Suppressor macrophage treated with lipopolysaccharide for 4 hours (primary cell): ENCODE data around the gene FABP2.
"Not testable (repeated sequence)": the region's sequence is repeated elsewhere in the genome, so short reads cannot be mapped to it uniquely, and the experiment has no call there.

Experiments
- DNase-seq: peaks from one replicate; pipeline ENCODE4 v3.0.0-alpha.2; 2020

The FABP2 gene

DNA sequence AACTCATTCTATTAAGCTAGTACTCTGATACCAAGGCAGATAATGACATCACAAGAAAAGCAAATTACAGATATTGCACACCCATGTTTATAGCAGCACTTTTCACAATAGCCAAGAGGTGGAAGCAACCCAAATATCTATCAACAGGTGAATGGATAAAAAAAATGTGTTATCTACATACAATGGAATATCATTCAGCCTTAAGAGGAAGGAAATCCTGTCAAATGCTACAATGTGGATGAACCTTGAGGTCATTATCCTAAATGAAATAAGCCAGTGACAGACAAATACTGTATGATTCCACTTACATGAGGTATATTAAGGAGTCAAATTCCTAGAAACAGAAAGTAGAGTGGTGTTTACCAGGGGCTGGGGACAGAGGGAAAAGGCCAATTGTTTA lies 14.3 kb downstream of the FABP2 start:
- DNase-seq, result no peak

DNA sequence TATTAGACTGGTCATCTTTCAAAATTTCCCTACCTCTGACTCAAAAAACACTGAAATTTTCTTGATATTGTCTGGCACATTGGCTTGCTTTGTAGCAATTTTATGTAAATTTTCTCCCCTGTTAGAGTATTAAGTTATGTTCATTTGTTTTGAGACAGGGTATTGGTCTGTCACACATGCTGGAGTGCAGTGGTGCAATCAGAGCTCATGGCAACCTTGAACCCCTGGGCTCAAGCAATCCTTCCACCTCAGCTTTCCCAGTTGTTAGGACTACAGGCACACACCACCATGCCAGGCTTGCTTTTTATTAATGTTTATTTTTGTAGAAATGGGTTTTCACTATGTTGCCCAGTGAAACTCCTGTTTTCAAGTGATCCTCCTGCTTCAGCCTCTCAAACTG lies 17.5 kb downstream of the FABP2 start:
- DNase-seq, result no peak

DNA sequence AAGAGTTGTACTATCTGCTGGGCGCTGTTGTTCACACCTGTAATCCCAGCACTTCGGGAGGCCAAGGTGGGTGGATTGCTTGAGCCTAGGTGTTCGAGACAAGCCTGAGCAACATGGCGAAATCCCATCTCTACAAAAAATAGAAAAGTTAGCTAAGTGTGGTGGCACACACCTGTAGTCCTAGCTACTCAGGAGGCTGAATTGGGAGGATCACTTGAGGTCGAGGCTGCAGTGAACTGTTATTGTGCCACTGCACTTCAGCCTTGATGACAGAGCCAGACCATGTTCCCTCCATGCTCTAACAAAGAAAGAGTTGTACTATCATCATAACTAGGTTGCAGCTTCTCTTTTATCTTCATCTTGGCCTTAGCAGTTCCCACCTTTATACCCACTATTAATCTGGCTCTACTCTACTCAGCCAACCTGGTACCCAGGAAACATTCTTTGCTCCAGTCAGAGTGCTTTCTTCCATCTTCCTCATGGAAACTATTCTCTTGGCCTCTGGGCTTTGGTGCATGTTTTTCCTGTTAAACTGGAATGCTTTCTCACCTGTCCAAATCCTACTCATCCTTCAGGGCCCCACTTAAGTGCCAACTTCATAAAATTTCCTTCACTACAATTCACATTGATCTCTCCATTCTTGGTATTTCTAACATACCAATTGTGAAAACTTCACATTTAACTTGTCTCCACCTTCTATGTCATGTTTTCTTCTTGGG lies 18.2 kb downstream of the FABP2 start:
- DNase-seq, result no peak

DNA sequence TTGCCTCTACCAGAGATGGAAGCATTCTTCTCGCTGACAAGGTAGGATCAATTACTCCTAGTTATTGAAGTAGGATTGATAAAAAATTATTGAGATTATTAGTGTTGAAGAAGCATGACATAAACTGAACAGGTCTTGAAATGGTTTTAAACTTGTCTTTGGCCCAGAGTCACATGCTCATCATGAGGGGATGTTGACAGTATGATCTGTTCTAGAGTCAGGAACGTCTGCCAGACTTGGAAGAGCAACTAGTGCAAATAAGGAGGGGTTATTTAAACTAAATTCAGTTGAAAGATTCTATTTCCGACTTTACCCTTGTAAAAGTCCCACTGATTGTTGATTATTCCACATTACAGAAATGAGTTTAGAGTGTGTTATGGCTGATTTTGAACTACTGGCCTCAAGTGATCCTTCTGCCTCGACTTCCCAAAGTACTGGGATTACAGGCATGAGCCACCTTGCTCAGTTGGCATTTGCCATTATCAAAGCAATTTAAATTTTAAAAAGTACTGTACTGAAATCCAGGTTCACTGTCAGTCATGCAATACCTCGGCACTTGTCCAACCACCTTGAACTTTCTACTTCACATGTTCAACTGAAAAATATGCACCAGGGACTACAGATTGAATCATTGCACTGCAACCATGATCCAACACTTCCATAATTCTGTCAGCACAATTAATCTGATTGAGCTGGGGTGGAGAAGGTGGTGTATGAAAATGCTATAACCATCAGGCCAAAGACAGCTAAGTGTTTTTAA lies 19.7 kb downstream of the FABP2 start:
- DNase-seq, result no peak

DNA sequence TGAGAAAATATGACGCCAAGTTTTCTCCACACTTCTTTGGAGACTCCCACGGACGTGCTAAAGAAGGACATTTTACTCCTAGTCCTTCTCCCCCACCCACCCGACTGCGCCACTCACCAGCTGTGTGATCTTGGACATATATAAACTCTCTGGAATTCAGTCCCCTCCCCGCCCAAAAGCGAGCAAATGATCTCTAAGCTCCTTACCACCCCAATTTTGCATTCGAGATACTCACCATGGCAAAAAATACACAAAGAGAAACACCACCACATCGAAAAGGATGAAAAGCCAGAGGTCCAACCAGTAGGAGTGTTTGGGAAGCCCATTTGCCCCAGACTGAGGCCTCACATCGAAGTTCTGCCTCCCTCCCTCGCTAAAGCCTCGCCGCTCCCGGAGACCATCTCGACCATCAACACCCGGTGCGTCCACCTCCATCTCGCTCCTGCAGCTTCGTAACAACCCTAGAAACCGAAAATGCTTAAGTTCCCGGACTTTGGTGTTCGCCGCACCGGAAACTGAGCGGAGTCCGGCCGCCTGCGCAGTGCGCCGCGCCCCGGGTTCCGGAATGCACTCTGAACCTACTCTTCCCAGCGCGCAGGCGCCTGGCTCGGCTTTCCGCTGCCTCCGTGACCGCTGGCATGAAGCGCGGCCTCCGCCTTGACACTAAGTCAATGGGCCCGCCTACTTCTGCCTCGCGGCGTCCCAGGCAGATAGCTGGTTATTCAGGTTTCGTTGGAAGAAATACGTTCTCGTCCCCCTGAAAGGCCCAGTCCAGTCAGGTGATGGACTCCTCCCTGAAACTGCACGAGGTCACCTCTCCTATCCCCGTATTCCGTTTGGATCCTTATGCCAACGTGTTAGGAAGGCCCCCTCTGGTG lies 21.6 kb downstream of the FABP2 start:
- DNase-seq, result peak; percentile 98

DNA sequence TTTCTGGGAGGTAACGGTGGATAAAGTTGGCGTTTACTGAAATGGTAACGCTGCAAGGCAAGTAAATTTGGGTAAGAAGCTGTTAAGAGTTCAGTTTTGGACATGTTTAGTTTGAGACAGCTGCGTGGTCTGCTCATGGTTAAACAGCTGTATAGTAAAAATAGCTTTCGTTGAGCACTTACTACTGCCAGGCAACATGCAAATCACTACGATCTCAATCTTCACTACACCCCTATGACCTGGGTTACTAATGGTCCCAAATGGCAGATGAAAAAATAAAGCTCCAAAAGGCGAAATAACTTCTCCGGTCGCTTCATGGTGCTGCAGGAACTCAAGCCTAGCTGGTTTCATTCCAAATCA lies 22.2 kb downstream of the FABP2 start:
- DNase-seq, result no peak

DNA sequence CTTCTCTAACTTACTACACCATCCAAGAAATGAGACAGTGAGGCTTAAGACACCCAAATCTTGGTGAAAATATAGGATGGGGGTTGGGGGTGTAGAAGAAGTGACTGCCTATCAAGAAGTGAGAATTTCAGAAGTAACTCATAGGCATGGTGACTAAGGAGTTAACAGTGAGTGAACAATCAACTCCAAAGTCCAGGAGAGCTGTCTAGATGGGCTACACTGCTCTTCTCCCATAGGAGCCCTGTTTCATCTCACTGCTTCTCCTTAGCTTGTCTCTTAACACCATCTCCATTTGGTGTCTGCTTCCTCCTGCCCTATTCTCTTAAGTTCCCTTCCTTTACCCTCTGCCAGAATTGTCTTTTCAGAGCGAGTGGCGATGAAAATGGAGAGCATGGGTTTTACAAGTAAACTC lies 22.7 kb downstream of the FABP2 start:
- peak; percentile 39 for DNase-seq

DNA sequence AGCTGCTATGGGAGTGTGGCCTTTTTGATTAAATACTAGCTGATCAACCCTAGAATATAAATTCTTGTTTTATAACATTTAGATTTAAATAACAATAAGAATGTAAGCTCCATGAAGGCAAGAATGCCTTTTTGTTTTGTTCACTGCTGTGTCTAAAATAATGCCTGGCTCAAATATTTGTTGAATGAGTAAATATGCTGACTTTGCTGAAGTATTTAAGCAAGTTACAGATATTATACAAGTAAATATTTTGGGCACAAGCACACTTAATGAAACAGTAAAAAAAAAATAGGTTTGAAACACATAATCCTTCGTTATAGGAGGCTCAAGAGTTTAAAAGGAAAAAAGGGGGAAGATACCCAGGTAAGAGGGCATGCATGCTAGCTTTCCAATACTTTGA lies 24.1 kb downstream of the FABP2 start:
- no peak for DNase-seq

DNA sequence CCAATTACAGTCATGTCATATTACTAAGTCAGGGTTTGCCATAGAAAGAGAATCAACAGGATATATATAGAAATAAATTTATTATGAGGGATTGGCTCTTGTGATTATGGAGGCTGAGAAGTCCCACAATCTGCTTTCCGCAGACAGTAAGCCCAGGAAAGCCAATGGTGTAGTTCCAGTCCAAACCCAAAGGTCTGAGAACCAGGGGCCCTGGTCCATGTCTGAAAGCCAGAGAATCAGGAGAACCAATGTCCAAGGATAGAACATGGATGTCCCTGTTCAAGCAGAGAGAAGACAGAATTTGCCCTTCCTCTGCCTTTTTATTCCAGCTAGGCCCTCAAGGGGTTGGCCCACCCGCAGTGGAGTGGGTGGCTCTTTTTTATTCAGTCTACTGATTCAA lies 25.6 kb downstream of the FABP2 start:
- DNase-seq, result no peak

DNA sequence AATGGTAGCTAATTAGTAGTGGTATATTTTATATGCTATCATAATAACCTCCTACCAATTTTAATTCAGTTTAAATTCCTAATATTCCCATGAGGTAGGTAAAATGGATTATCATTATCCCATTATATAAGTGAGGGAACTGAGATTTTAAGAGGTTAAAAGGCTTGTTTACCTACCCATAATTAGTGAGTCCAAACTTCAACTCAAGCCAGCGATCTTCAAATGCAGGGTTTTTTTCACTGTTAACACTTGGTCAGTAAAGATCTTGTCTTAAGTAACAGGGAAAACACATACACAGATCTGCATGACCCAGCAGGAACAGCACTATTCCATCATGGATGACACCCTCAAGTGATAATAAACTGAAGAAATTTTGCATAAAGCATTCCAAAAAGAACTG lies 31.3 kb downstream of the FABP2 start:
- DNase-seq, result no peak

DNA sequence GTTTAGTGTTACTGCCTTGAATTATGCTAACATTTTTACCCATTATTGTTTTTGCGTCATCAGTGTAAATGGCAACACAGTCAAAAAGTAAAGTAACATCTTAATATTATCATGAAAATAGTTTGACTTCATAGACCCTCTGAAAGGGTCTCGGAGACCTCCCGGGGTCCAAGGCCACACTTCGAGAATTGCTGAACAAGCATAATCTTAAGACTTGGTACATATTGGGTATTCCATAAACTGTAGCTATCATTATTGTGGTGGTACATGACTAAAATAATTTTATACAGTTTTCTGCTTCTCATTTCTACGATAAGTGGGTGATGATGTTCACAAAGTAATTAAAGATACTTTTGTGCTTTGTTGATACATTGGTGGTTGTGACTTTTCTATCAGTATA lies 32.6 kb downstream of the FABP2 start:
- no peak for DNase-seq

DNA sequence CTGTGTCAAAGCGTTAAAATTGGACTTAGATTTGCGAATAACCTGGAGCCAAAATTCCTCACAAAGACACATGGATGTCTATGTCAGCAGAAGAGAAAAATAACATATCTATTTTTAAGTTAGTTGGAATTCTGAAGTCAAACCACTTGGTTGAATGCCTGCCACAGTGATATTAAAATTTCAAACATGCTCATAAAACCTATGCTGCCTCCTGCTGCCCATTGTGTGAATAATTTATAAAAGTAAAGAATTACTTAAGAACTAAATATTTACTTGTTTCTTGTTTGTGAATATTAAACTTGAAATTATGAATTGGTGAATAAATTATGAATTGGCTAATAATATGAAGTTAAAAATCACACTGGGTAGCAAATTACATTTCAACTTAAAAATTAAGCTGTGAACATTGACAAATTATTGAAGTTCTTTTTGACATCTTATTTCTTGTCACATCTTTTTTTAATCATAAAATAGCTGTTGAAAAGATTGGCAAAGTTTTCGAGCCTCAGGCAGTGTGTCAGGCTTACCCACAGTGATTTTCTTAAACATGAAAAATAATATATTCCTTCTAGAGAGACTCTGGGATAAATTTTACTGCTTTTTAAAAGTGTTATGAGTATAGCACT lies 35.4 kb downstream of the FABP2 start:
- peak; percentile 72 for DNase-seq

DNA sequence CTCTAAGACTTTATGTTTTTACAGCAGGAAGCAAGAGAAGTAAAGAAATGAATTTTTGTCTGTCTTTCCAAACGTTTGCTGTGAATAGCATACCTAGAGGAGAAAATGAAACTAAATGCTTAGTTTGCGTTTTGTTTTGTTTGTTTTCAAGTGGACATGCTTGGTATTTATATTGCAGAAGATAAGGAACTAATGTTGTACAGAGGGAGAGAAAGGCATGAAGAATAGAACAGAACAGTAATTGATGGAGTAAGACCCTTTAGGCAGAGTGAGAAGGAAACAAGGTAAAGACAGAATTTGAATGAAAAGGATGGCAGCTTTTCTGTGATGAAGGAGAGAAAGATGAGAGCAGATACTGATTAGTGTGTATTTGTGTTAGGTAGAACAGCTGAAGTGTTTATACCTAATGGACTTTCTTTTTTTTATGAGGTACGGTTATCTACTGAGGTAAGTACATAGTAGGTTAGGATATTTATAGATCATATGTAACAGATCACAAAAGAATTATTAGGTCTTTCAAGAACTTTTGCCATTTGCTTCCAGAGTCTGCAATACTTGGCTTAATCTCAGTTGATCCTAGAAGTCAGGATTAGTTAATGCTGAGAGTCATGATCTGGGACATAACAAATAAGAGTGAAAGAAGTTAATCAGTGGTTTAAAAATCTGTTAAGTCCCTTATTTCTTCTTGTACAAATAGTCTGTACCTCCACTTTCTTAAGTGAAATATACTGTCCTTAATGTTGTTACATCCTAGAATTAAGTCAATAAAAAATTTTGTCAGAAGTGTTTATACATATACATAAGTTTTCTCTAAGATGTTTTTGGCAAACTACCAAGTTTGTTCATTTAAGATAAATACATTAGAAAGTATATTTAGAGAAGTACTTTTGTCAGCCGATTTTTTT lies 36.8 kb downstream of the FABP2 start:
- peak; percentile 33 for DNase-seq

DNA sequence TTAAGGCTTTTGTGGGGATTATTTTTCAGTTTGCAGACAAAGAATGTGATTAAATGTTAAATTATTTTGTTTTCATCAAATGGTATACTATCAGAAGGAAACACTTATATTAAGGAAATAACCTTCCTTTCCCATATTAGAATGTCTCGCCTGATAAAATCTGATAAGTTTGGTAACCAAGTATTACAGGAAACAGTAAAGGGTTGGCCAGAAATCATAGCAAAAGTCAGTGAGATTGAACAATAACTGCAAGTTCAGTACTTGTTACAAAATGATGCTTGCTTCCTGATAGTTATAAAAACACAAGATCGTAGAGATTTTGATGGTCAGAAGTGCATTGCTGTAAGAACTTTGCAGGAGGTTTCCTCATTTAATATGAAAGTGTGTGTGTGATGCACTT lies 40.5 kb downstream of the FABP2 start:
- no peak for DNase-seq

DNA sequence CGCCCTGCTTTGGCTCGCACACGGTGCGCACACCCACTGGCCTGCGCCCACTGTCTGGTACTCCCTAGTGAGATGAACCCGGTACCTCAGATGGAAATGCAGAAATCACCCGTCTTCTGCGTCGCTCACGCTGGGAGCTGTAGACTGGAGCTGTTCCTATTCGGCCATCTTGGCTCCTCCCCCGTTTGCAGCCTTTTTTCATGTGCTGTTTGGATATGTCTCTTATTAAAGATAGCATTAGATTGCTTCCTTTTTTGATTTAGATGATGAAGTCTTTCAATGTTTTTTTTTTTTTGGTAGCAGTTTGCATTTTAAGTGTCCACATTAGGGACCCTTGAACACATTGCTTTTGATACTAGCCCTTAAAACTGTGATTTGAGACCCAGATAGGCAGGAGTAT lies 42.0 kb downstream of the FABP2 start:
- not testable (repeated sequence) for DNase-seq

DNA sequence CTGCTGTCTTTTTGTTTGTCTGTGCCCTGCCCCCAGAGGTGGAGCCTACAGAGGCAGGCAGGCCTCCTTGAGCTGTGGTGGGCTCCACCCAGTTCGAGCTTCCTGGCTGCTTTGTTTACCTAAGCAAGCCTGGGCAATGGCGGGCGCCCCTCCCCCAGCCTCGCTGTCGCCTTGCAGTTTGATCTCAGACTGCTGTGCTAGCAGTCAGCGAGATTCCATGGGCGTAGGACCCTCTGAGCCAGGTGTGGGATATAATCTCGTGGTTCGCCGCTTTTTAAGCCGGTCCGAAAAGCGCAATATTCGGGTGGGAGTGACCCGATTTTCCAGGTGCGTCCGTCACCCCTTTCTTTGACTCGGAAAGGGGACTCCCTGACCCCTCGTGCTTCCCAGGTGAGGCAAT lies 42.4 kb downstream of the FABP2 start:
- not testable (repeated sequence) for DNase-seq

DNA sequence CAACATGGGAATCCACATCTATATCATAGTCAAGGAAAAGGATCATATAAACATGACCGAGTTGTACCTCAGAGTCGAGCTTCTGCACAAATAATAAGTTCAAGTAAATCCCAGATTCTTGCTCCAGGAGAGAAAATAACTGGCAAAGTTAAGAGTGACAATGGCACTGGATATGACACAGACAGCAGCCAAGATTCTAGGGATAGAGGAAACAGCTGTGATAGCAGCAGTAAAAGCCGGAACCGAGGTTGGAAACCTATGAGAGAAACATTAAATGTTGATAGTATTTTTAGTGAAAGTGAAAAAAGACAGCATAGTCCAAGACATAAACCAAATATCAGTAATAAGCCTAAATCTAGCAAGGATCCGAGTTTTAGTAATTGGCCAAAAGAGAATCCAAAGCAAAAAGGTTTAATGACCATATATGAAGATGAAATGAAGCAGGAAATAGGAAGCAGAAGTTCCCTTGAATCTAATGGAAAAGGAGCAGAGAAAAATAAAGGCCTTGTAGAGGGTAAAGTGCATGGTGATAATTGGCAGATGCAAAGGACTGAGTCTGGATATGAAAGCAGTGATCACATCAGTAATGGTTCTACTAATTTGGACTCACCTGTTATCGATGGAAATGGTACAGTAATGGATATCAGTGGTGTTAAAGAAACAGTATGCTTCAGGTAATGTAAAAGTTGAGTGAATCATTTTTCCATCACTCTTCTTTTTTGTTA lies 50.4 kb downstream of the FABP2 start:
- no peak for DNase-seq

DNA sequence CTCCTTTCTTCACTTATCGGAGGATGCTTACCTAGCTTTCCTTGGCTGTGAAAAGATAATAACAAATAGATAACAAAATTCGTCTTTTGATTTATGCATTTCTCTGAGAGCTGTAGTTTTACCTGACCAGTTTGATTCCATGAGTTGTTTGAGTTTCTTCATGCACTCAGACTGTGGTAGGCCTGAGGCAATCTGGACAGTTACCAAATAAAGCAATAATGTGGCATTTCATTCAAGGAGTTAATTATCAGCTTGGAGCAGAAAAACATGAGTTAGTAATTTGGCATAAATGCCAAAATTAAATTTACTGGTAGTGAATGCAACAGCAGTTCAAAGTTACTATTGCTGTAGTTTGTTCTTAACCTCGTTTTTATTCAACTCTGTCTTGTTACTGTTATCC lies 53.5 kb downstream of the FABP2 start:
- no peak for DNase-seq
